NOMO-1 (cell line): ENCODE data around the gene CDCA3.
"Not testable (repeated sequence)": the region's sequence is repeated elsewhere in the genome, so short reads cannot be mapped to it uniquely, and the experiment has no call there.

ENCODE experiments used
- DNase-seq, 2 experiments: peaks; one replicate each; lab custom pipeline; 2025; ENCODE audit not compliant: unreplicated experiment in 2 of 2; lab: John Stamatoyannopoulos, UW

Gene CDCA3

GRCh38 chr12:6851153-6851920, at the start of gene CDCA3:
TSS of gene CDCA3 (minus strand) at chr12:6851286. CDS start at chr12:6850952, 334 bp downstream.
- peak; percentile 97 to 99 for DNase-seq

GRCh38 chr12:6899837-6900519, 48.9 kb upstream of the CDCA3 start:
- peak; percentile 30 to 47 for DNase-seq

- DNase-seq = no peak
Observed at GRCh38 chr12:6899427-6899826, 48.3 kb upstream of the CDCA3 start.

- no peak for DNase-seq
Observed at GRCh38 chr12:6896846-6897435, 45.9 kb upstream of the CDCA3 start.

GRCh38 chr12:6894321-6894720, 43.2 kb upstream of the CDCA3 start:
- DNase-seq = peak in 1 of 2 experiments; percentile 18

- DNase-seq = not testable (repeated sequence)
Observed at GRCh38 chr12:6892683-6893082, 41.6 kb upstream of the CDCA3 start.

GRCh38 chr12:6891646-6892001, 40.5 kb upstream of the CDCA3 start:
- DNase-seq = no peak

GRCh38 chr12:6890789-6891645, 39.9 kb upstream of the CDCA3 start:
- DNase-seq = peak; percentile 95 to 99

GRCh38 chr12:6889775-6890573, 38.9 kb upstream of the CDCA3 start:
- not testable (repeated sequence) for DNase-seq

- not testable (repeated sequence) for DNase-seq
Observed at GRCh38 chr12:6888794-6889193, 37.7 kb upstream of the CDCA3 start.

- DNase-seq = no peak
Observed at GRCh38 chr12:6888360-6888759, 37.3 kb upstream of the CDCA3 start.

GRCh38 chr12:6887460-6887859, 36.4 kb upstream of the CDCA3 start:
- DNase-seq = peak; percentile 74 to 75

GRCh38 chr12:6886206-6886999, 35.3 kb upstream of the CDCA3 start:
- DNase-seq = not testable (repeated sequence)

- DNase-seq = no peak
Observed at GRCh38 chr12:6884539-6884938, 33.5 kb upstream of the CDCA3 start.

- no peak for DNase-seq
Observed at GRCh38 chr12:6883683-6884082, 32.6 kb upstream of the CDCA3 start.

GRCh38 chr12:6883252-6883651, 32.2 kb upstream of the CDCA3 start:
- DNase-seq = no peak

- DNase-seq = not testable (repeated sequence)
Observed at GRCh38 chr12:6879824-6880223, 28.7 kb upstream of the CDCA3 start.

- DNase-seq = peak in 1 of 2 experiments; percentile 62
Observed at GRCh38 chr12:6874015-6874368, 22.9 kb upstream of the CDCA3 start.
